ENCODE data around the gene IFIT1B.

GRCh38 chr10:89329151-89329550, 48.7 kb upstream of the IFIT1B start:
- TF ChIP-seq EZH2 (IDR thresholded peaks at IDR 0.05; ENCODE audit: low read depth, low read length, severe bottlenecking), result no peak
- TF ChIP-seq, protein P1, sequence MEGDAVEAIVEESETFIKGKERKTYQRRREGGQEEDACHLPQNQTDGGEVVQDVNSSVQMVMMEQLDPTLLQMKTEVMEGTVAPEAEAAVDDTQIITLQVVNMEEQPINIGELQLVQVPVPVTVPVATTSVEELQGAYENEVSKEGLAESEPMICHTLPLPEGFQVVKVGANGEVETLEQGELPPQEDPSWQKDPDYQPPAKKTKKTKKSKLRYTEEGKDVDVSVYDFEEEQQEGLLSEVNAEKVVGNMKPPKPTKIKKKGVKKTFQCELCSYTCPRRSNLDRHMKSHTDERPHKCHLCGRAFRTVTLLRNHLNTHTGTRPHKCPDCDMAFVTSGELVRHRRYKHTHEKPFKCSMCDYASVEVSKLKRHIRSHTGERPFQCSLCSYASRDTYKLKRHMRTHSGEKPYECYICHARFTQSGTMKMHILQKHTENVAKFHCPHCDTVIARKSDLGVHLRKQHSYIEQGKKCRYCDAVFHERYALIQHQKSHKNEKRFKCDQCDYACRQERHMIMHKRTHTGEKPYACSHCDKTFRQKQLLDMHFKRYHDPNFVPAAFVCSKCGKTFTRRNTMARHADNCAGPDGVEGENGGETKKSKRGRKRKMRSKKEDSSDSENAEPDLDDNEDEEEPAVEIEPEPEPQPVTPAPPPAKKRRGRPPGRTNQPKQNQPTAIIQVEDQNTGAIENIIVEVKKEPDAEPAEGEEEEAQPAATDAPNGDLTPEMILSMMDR (IDR thresholded peaks at IDR 0.05; ENCODE audit: control extremely low read depth in 1 of 3, insufficient read depth in 1 of 3, low read depth in 1 of 3, low read length in 3 of 3), result no peak
- TF ChIP-seq SIN3A (conservative IDR thresholded peaks at IDR 0.05 in 1 of 2, IDR thresholded peaks at IDR 0.05 in 1 of 2; ENCODE audit: low read depth in 1 of 2, low read length in 2 of 2), result no peak
- no peak for TF ChIP-seq EP300 (IDR thresholded peaks at IDR 0.05; ENCODE audit: borderline replicate concordance in 1 of 2, low read depth in 2 of 2, low read length in 2 of 2)
- TF ChIP-seq YY1 (IDR thresholded peaks at IDR 0.05; ENCODE audit: low read depth, low read length), result no peak
- TF ChIP-seq, protein P2, sequence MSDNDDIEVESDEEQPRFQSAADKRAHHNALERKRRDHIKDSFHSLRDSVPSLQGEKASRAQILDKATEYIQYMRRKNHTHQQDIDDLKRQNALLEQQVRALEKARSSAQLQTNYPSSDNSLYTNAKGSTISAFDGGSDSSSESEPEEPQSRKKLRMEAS (IDR thresholded peaks at IDR 0.05), result no peak
- no peak for TF ChIP-seq SP2 (IDR thresholded peaks at IDR 0.05; ENCODE audit: low read length)
- TF ChIP-seq POLR2A (IDR thresholded peaks at IDR 0.05; ENCODE audit: control extremely low read depth in 1 of 2, low read depth in 2 of 2, low read length in 2 of 2), result no peak
- no peak for TF ChIP-seq TCF12 (IDR thresholded peaks at IDR 0.05; ENCODE audit: low read depth, low read length)
- TF ChIP-seq MAFK (IDR thresholded peaks at IDR 0.05; ENCODE audit: low read depth, low read length), result no peak
- TF ChIP-seq ZNF274 (IDR thresholded peaks at IDR 0.05; ENCODE audit: borderline replicate concordance, extremely low read depth, low read length), result no peak
- TF ChIP-seq JUN (IDR thresholded peaks at IDR 0.05; ENCODE audit: low read depth, low read length), result no peak
- no peak for TF ChIP-seq SIX5 (IDR thresholded peaks at IDR 0.05; ENCODE audit: low read depth, low read length)
- no peak for TF ChIP-seq POLR2AphosphoS5 (IDR thresholded peaks at IDR 0.05; ENCODE audit: low read depth, low read length)

All from H1 (cell line).